ENCODE results near the gene CLIP1.

CLIP1 gene

DNA sequence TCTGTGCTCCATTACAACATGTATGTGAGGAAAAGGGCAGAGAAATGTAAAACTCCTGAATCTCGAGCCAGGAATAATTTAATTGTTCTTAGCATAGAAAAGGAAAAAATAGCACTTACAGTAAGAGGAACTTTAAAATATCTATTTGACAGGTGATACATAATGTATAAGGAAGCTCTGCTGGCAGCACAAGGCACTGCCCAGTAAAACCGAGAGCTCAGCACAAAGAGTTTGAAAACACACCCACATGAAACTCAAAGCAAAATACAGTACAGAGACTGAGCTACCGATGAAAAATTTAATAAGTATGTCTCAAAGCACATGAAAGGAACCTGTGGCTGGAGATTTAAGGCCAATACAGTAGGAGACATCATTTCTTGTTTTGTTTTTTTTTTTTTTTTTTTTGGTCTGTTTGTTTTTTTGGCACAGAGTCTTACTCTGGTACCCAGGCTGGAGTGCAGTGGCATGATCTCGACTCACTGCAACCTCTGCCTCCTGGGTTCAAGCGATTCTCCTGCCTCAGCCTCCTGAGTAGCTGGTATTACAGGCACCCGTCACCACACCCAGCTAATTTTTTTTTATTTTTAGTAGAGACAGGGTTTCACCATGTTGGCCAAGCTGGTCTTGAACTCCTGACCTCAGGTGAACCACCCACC lies 19.2 kb downstream of the CLIP1 start:
- no peak for DNase-seq (ENCODE audit: low read depth in 1 of 2, low spot score in 1 of 2)
- Histone ChIP-seq H3K27ac (replicated peaks) (no peak overlapping the region), H3K27me3 (ENCODE audit: insufficient read depth, poor library complexity, severe bottlenecking) (no peaks in the 10 kb centered on the region), H3K4me3 (replicated peaks; ENCODE audit: insufficient read depth, low read length) (no peak overlapping the region)
- TF ChIP-seq, protein P1, sequence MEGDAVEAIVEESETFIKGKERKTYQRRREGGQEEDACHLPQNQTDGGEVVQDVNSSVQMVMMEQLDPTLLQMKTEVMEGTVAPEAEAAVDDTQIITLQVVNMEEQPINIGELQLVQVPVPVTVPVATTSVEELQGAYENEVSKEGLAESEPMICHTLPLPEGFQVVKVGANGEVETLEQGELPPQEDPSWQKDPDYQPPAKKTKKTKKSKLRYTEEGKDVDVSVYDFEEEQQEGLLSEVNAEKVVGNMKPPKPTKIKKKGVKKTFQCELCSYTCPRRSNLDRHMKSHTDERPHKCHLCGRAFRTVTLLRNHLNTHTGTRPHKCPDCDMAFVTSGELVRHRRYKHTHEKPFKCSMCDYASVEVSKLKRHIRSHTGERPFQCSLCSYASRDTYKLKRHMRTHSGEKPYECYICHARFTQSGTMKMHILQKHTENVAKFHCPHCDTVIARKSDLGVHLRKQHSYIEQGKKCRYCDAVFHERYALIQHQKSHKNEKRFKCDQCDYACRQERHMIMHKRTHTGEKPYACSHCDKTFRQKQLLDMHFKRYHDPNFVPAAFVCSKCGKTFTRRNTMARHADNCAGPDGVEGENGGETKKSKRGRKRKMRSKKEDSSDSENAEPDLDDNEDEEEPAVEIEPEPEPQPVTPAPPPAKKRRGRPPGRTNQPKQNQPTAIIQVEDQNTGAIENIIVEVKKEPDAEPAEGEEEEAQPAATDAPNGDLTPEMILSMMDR (IDR thresholded peaks at IDR 0.05; ENCODE audit: insufficient read depth, low read length), result no peak
- no peak for TF ChIP-seq GABPA (IDR thresholded peaks at IDR 0.05; ENCODE audit: low read depth)
- TF ChIP-seq, protein P2, sequence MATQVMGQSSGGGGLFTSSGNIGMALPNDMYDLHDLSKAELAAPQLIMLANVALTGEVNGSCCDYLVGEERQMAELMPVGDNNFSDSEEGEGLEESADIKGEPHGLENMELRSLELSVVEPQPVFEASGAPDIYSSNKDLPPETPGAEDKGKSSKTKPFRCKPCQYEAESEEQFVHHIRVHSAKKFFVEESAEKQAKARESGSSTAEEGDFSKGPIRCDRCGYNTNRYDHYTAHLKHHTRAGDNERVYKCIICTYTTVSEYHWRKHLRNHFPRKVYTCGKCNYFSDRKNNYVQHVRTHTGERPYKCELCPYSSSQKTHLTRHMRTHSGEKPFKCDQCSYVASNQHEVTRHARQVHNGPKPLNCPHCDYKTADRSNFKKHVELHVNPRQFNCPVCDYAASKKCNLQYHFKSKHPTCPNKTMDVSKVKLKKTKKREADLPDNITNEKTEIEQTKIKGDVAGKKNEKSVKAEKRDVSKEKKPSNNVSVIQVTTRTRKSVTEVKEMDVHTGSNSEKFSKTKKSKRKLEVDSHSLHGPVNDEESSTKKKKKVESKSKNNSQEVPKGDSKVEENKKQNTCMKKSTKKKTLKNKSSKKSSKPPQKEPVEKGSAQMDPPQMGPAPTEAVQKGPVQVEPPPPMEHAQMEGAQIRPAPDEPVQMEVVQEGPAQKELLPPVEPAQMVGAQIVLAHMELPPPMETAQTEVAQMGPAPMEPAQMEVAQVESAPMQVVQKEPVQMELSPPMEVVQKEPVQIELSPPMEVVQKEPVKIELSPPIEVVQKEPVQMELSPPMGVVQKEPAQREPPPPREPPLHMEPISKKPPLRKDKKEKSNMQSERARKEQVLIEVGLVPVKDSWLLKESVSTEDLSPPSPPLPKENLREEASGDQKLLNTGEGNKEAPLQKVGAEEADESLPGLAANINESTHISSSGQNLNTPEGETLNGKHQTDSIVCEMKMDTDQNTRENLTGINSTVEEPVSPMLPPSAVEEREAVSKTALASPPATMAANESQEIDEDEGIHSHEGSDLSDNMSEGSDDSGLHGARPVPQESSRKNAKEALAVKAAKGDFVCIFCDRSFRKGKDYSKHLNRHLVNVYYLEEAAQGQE (IDR thresholded peaks at IDR 0.05; ENCODE audit: insufficient replicate concordance, low read depth), result no peak
- no peak for TF ChIP-seq POLR2AphosphoS5 (IDR thresholded peaks at IDR 0.05; ENCODE audit: low read depth)
- TF ChIP-seq SPI1 (IDR thresholded peaks at IDR 0.05; ENCODE audit: borderline replicate concordance, low read depth), result no peak

DNA sequence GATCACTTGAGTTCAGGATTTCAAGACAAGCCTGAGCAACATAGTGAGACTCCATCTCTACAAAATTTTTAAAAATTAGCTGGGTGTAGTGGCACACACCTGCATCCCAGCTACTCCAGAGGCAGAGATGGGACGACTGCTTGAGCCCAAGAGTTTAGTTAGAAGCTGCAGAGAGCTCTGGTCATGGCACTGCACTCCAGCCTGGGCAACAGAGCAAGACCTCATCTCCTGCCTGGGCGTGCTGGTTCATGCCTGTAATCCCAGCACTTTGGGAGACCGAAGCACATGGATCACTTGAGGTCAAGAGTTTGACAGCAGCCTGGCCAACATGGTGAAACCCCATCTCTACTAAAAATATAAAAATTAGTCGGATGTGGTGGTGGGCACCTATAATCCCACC lies 20.2 kb downstream of the CLIP1 start:
- H3K27ac ChIP-seq (replicated peaks), result no peak overlapping the region
- H3K27me3 ChIP-seq (ENCODE audit: insufficient read depth, poor library complexity, severe bottlenecking), result no peaks in the 10 kb centered on the region
- TF ChIP-seq, protein P2 (IDR thresholded peaks at IDR 0.05; ENCODE audit: insufficient replicate concordance, low read depth), result no peak
- TF ChIP-seq GABPA (IDR thresholded peaks at IDR 0.05; ENCODE audit: low read depth) (no peak), SPI1 (IDR thresholded peaks at IDR 0.05; ENCODE audit: borderline replicate concordance, low read depth) (no peak), POLR2AphosphoS5 (IDR thresholded peaks at IDR 0.05; ENCODE audit: low read depth) (no peak)
- TF ChIP-seq, protein P1 (IDR thresholded peaks at IDR 0.05; ENCODE audit: insufficient read depth, low read length), result no peak
- DNase-seq (ENCODE audit: low read depth in 1 of 2, low spot score in 1 of 2), result no peak
- no peak overlapping the region for H3K4me3 ChIP-seq (replicated peaks; ENCODE audit: insufficient read depth, low read length)

DNA sequence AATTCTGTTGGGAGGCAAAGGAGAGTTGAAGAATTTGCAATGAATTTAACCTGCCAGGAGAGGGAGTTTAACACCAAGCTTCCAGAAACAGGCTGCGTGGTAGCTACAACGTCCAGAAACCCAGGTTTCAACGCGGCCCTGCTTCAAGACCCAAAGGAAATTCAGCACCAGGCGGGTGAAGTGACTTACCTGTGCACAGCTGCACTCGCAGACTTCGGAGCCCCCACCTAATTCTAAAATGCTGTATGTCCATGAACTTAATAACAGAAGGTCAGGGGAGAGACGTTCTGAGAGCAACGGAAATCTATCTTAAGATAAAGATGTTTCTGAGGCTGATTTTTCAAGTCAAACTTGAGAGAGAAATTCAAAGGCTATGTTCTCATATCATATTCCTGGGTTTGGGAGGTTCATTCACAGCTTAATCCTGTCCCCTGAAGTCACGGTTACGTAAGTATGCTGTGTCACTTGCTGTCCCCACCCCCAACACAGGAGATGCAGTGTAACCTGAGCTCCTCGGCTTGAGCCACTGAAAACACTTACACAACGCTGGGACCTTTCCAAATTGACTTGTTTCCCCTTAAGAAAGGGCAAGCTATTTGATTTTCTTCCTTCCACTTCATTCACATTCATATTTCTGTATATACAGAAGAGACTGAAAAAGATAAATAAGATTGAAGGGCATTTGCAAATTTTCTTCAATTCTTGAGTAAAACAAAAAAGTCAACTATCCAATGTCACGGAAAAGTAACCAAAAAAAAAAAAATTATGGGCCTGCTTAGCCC lies 22.7 kb downstream of the CLIP1 start:
- peak overlapping the region; percentile 66 for H3K27ac ChIP-seq (replicated peaks)
- peak; percentile 86 for DNase-seq (ENCODE audit: low read depth in 1 of 2, low spot score in 1 of 2)
- TF ChIP-seq, protein P1 (IDR thresholded peaks at IDR 0.05; ENCODE audit: insufficient read depth, low read length), result no peak
- TF ChIP-seq POLR2AphosphoS5 (IDR thresholded peaks at IDR 0.05; ENCODE audit: low read depth) (no peak), GABPA (IDR thresholded peaks at IDR 0.05; ENCODE audit: low read depth) (no peak), SPI1 (IDR thresholded peaks at IDR 0.05; ENCODE audit: borderline replicate concordance, low read depth) (no peak)
- TF ChIP-seq, protein P2 (IDR thresholded peaks at IDR 0.05; ENCODE audit: insufficient replicate concordance, low read depth), result no peak
- no peak overlapping the region for H3K4me3 ChIP-seq (replicated peaks; ENCODE audit: insufficient read depth, low read length)
- no peaks in the 10 kb centered on the region for H3K27me3 ChIP-seq (ENCODE audit: insufficient read depth, poor library complexity, severe bottlenecking)
